OCI-LY3 (cell line): ENCODE results near the gene TLR6.

ENCODE experiments used
- EZH2phosphoT487 ChIP-seq: fragments of 200-600 bp; shearing (Covaris generic); IDR thresholded peaks from 2 replicates; pipeline ENCODE4 v1.6.1; 2018; ENCODE audit warnings: antibody characterized with exemption, mixed run types, low read depth
- TF ChIP-seq, protein P1 (sequence below): fragments of 200-600, 300-600 bp; sonication (generic); IDR thresholded peaks from 2 replicates; pipeline ENCODE4 v1.5.1; 2014; ENCODE audit warnings: antibody characterized with exemption, low read length, low read depth

DNA sequence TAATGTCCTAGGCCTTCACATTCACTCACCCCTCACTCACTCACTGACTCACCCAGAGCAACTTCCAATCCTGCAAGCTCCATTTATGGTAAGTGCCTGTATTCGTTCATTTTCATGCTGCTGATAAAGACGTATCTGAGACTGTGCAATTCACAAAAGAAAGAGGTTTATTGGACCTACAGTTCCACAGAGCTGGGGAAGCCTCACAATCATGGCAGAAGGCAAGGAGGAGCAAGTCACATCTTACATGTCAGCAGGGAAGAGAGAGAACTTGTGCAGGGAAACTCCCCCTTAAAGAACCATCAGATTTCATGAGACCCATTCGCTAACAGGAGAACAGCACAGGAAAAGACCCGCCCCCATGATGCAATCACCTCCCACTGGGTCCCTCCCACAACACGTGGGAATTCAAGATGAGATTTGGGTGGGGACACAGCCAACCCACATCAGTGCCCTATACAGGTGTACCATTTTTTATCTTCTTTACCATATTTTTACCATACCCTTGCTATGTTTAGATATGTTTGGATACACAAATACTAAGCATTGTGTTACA, 33.8 kb downstream of the TLR6 start:
- TF ChIP-seq, protein P1, sequence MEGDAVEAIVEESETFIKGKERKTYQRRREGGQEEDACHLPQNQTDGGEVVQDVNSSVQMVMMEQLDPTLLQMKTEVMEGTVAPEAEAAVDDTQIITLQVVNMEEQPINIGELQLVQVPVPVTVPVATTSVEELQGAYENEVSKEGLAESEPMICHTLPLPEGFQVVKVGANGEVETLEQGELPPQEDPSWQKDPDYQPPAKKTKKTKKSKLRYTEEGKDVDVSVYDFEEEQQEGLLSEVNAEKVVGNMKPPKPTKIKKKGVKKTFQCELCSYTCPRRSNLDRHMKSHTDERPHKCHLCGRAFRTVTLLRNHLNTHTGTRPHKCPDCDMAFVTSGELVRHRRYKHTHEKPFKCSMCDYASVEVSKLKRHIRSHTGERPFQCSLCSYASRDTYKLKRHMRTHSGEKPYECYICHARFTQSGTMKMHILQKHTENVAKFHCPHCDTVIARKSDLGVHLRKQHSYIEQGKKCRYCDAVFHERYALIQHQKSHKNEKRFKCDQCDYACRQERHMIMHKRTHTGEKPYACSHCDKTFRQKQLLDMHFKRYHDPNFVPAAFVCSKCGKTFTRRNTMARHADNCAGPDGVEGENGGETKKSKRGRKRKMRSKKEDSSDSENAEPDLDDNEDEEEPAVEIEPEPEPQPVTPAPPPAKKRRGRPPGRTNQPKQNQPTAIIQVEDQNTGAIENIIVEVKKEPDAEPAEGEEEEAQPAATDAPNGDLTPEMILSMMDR: no peak
- TF ChIP-seq EZH2phosphoT487: no peak
